Esophagus (tissue), 2 donors: Measurements from ENCODE around the gene C2orf81. TPM values are rescaled to one million over a fixed set of nuclear protein-coding genes. Genes with fewer than 3 reads are reported as not detected.

Experiments
- H3K27ac ChIP-seq, 2 donors: one replicate each; pipeline ENCODE4 v1.5.1; 2013; ENCODE audit warnings: low read depth in 2 of 2, mild to moderate bottlenecking in 2 of 2, inconsistent platforms in 1 of 2, low read length in 1 of 2, moderate library complexity in 1 of 2
- H3K27me3 ChIP-seq, 2 donors: one replicate each; pipeline ENCODE4 v1.6.1; 2013; ENCODE audit warnings: low read length in 2 of 2, control low read depth in 1 of 2, mild to moderate bottlenecking in 1 of 2; ENCODE audit not compliant: insufficient read depth in 2 of 2, control insufficient read depth in 1 of 2
- H3K36me3 ChIP-seq, 2 donors: one replicate each; pipeline ENCODE4 v1.6.1; 2013; ENCODE audit warnings: low read length in 1 of 2; ENCODE audit not compliant: control insufficient read depth in 2 of 2, insufficient read depth in 2 of 2
- H3K4me1 ChIP-seq, 2 donors: one replicate each; pipeline ENCODE4 v1.6.1; 2013; ENCODE audit warnings: low read length in 1 of 2; ENCODE audit not compliant: control insufficient read depth in 2 of 2, insufficient read depth in 2 of 2
- H3K4me3 ChIP-seq, 2 donors: one replicate each; pipeline ENCODE4 v1.5.1; 2013; ENCODE audit warnings: low read length in 2 of 2, mild to moderate bottlenecking in 2 of 2, low read depth in 1 of 2, moderate library complexity in 1 of 2
- H3K9me3 ChIP-seq, 2 donors: one replicate each; pipeline ENCODE4 v1.6.1; 2013; ENCODE audit warnings: mild to moderate bottlenecking in 2 of 2, low read depth in 1 of 2, low read length in 1 of 2, moderate library complexity in 1 of 2; ENCODE audit not compliant: control insufficient read depth in 2 of 2, insufficient read depth in 1 of 2
- WGBS, 2 donors: extraction: QIAGEN DNeasy Blood & Tissue Kit; methylation state at CpG; one replicate each; pipeline ENCODE4 v1.1.7; 2013; 5-methylcytosine and 5-hydroxymethylcytosine counted together
- polyA plus RNA-seq, 2 donors: library from polyadenylated mRNA; stranded (reverse); fragments of 200-250 nt; gene quantifications; one replicate each; pipeline ENCODE4 v1.2.3, GENCODE V29; 2013
- donor health status: healthy with polysubstance abuse.
- donor health status: Bipolar disorder and iron deficiency.

C2orf81 gene
- polyA plus RNA-seq, 2 donors, result 0.81 to 0.92 TPM

DNA sequence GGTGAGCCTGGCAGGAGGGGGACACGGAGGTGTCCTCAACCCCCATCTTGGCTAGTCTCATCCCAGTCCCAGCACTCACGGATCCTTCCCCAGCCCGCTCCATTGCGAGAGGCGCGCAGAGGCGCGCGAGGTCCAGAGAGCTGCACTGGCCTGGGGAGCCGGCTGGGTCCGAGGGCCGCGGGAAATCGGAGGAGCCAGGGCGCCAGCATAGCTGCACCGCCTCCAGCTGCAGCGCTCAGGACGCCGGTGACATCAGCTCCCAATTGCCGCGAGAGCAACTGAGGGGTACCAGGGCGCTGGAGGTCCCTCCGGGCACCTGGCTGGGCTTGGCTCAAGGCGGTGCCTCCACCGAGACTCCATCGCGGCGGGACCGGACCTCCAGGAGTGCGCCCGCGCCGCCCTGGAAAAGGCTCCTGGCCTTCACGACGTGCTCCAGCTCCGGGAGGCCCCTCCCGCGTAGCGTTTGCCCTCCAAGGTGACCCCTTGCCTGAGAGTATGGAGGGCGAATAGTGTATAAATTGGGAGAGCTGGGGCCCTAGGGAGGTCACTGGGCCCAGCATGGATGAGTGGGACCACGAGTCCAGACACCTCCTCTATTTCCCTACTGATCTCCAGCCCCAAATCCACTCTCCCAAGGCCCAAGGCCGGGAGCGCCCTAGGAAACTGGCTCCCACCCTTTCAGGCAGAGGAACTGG is 14.8 kb upstream of the C2orf81 start:
- WGBS, 2 donors, result 81 to 82% methylated on average over 39 to 43 of the region's 43 CpGs
- no peak overlapping the region for H3K4me3 ChIP-seq
- peaks cover 10 to 12% of the 10 kb centered on the region in 2 donors for H3K4me1 ChIP-seq
- no peaks in the 10 kb centered on the region for H3K27me3 ChIP-seq
- no peaks in the 10 kb centered on the region for H3K9me3 ChIP-seq
- no peak overlapping the region for H3K27ac ChIP-seq
- H3K36me3 ChIP-seq, result peaks cover 3 to 9% of the 10 kb centered on the region in 2 donors

GRCh38 chr2:74430502-74430901 is 9.1 kb upstream of the C2orf81 start:
- Histone ChIP-seq H3K27ac (no peak overlapping the region), H3K4me3 (no peak overlapping the region), H3K27me3 (no peaks in the 10 kb centered on the region), H3K36me3 (peaks cover 10 to 16% of the 10 kb centered on the region in 2 donors), H3K4me1 (no peaks in the 10 kb centered on the region), H3K9me3 (no peaks in the 10 kb centered on the region)
- WGBS, 2 donors, result 85 to 90% methylated on average over 11 of the region's 11 CpGs

DNA sequence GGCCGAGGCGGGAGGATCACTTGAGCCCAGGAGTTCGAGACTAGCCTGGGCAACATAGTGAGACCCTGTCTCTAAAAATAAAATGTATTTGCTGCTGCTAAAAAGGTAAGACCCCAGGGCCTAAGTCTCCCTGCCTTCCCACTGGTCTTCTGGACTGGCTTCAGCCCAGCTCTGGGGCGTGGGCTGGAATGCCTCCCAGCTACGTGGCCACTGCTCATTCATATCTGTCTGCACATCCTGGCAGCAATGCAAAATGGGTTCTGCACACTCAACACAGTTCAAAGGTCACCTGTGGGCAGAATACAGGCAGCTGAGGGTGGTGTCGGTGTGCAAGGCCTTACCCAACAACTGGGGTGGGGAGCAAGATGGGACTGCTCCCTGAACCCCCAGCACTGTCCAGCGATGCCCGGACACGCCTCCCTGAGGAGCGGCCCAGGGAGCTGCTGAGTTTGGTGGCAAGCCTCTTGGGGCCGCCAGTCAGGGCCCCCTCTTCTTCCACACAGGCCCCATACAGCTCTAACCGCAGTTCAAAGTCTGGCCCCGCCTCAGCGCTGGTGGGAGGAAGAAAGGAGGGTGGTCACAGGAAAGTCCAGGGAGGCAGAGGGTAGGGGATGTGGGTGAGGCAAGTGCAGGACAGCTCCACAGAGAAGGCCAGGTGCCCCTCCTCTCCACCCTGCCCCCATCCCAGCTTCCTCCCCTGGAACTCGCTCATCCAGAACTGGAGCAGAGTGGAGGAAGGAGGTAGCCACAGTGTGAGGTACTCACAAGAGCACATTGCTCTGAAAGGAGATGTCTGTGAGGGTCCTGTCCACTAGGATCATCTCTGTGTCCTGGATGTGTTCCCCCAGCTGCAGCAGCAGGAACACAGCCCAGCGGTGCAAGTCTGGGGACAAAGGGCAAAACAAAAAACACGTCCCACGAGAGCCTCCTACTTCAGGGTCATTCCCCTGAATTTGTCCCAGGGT is 8.3 kb upstream of the C2orf81 start:
- Histone ChIP-seq H3K27me3 (no peaks in the 10 kb centered on the region), H3K4me3 (no peak overlapping the region), H3K36me3 (peaks cover 10 to 16% of the 10 kb centered on the region in 2 donors), H3K9me3 (no peaks in the 10 kb centered on the region), H3K4me1 (no peaks in the 10 kb centered on the region), H3K27ac (no peak overlapping the region)
- WGBS, 2 donors, result 76 to 88% methylated on average over 18 of the region's 18 CpGs

DNA sequence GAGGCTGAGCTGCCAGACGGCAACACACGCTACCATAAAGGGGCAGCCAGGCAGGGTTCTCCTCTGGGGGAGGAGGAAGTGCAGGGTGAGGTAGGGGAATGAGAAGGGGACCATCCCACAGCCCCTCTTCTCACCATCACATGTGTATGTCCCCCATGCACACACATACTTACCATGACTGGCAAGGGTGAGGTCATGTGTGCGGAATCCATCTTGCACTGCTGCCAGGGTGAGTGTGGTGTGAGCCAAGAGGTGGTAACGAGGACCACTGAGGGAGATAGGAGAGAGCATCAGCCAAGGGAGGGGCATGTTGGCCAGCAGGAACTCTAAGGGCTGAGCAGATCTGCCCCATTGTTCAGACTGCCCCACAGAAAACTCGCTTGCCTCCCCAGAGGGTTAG is 7.3 kb upstream of the C2orf81 start:
- Histone ChIP-seq H3K36me3 (peaks cover 10 to 16% of the 10 kb centered on the region in 2 donors), H3K9me3 (no peaks in the 10 kb centered on the region), H3K4me1 (no peaks in the 10 kb centered on the region), H3K27me3 (no peaks in the 10 kb centered on the region), H3K4me3 (no peak overlapping the region), H3K27ac (no peak overlapping the region)
- 80 to 86% methylated on average over 5 of the region's 5 CpGs for WGBS, 2 donors

DNA sequence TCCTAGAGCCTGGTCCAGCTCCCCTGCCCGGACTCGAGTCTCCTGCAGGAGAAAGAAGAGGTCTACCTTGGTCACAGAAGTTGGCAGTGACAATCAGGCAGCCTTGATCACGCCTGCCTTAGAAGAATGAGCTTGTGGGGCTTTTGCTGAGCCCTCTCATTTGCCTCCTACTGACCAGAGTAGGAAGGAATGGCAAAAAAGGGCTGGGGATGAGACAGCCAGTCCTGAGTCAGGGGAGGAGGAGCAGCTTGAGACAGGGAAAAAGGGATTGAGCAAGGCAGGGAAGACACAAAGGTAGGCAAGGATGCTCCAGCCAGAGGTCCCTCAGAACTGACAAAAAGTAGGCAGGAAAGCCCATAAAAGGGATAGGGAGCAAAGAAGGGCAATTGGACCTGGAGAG is 6.1 kb upstream of the C2orf81 start:
- Histone ChIP-seq H3K36me3 (peaks cover 10 to 16% of the 10 kb centered on the region in 2 donors), H3K9me3 (no peaks in the 10 kb centered on the region), H3K4me1 (no peaks in the 10 kb centered on the region), H3K27ac (no peak overlapping the region), H3K27me3 (no peaks in the 10 kb centered on the region), H3K4me3 (no peak overlapping the region)
- WGBS, 2 donors, result 78 to 82% methylated on average over 3 of the region's 3 CpGs

DNA sequence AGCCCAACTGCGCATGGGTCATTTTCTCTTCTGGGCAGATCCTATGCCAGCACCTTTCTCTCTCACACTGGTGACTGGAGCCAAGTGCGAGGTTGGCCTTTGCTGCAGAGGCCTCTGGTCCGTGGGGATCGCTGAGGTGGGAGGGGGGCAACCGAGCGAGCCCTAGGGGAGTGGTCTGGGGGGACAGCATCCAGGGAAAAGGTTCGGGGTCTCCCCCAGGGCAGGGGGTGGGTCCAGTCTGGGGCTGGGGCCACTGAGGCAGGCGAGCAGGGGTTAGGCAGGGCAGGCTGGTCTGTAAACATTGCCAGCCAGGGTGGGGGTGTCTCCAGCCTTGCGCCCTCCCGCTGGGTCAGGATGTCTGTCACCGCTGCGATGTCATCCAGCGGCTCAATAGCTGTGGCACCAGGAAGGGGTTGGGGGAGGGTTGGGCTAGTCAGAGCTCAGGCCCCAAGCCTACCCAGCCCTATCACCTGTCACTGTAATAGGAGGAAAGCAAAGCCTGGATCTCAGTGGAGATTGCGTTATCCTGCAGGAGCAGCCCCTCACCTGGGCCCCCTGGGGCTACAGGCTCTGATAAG is 4.9 kb upstream of the C2orf81 start:
- Histone ChIP-seq H3K36me3 (peaks cover 7 to 13% of the 10 kb centered on the region in 2 donors), H3K4me1 (peaks cover 0 to 8% of the 10 kb centered on the region in 2 donors), H3K4me3 (no peak overlapping the region), H3K27ac (no peak overlapping the region), H3K9me3 (no peaks in the 10 kb centered on the region), H3K27me3 (no peaks in the 10 kb centered on the region)
- 81 to 84% methylated on average over 14 of the region's 14 CpGs for WGBS, 2 donors

DNA sequence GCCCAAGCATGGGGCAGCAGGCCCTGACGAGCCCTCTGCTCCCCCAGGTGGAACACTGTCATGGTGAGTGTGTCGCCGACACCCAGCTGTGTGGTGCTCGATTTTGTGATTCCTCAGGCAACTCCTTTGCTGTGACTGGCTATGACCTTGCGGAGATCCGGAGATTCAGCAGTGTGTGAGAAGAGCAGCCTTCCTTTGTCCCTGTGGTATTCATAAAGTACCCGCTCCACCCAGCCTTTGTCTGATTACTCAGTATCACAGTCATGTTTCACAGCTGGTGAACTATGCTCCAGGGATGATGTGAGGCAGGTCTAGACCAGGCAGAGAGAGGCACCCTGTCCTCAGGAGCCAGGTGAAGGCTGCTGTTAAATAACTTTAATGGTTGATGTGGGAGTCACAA is 4.1 kb upstream of the C2orf81 start:
- Histone ChIP-seq H3K27me3 (no peaks in the 10 kb centered on the region), H3K4me1 (peaks cover 0 to 8% of the 10 kb centered on the region in 2 donors), H3K4me3 (no peak overlapping the region), H3K27ac (peak overlapping the region in 1 of 2 donors; percentile 3), H3K9me3 (no peaks in the 10 kb centered on the region), H3K36me3 (peaks cover 7 to 13% of the 10 kb centered on the region in 2 donors)
- 55 to 74% methylated on average over 7 of the region's 7 CpGs for WGBS, 2 donors

GRCh38 chr2:74424995-74425406 is 3.6 kb upstream of the C2orf81 start:
- Histone ChIP-seq H3K9me3 (no peaks in the 10 kb centered on the region), H3K27ac (peak overlapping the region in 1 of 2 donors; percentile 3), H3K4me1 (peaks cover 0 to 8% of the 10 kb centered on the region in 2 donors), H3K36me3 (peaks cover 7 to 13% of the 10 kb centered on the region in 2 donors), H3K27me3 (no peaks in the 10 kb centered on the region), H3K4me3 (no peak overlapping the region)
- 76 to 77% methylated on average over 5 of the region's 5 CpGs for WGBS, 2 donors

GRCh38 chr2:74424139-74424992 is 2.9 kb upstream of the C2orf81 start:
- Histone ChIP-seq H3K9me3 (no peaks in the 10 kb centered on the region), H3K4me1 (peaks cover 0 to 8% of the 10 kb centered on the region in 2 donors), H3K4me3 (no peak overlapping the region), H3K27ac (no peak overlapping the region), H3K27me3 (no peaks in the 10 kb centered on the region), H3K36me3 (peaks cover 7 to 10% of the 10 kb centered on the region in 2 donors)
- WGBS, 2 donors, result 82 to 83% methylated on average over 5 of the region's 5 CpGs
